GM19438 (cell line): ENCODE data around the gene TMF1.
A peak's percentile ranks its signal among the peaks of the same experiment; 100 is the strongest.

Experiments used
- ATAC-seq: cut with Tn5 transposase; IDR thresholded peaks from one replicate; pipeline ENCODE4 v1.9.1; 2021; ENCODE audit warnings: low read depth; ENCODE audit not compliant: unreplicated experiment

The TMF1 gene

DNA sequence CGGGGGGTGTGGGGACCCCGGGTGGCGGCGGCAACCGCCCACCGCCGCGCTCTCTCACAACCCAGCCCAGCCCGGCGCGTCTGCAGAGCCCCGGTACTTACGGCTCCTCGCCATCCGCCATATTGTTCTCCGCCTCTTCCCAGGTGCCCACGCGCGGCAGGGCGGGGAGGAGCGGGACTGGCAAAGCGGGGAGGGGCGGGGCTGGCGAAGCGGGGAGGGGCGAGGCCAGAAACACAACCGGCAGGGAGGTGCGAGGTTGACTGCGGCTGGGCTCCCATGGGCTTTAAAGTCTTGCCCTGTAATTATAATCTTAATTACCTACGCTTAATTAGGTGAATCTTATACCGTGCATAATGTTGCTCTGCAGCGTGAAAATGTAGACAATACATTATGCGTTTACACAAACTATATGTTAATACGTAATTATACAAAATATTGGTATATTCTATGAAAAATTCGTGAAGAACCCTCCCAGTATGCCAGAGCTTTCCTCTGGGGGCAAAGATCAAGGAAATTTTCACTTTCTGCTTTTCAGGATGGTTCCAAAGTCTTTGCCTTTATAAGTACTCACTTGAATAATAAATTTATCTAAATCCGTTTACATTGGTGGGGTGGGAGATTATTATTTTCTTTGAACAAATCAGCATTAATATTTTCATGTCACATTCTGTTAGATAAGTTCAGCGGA, 28.2 kb upstream of the TMF1 start, which contains the start of gene UBA3:
Gene UBA3 (minus strand): TSS at position 133 of the 688 bp plus-strand sequence. CDS start 12 bp downstream, at position 121.
- peak; percentile 44 for ATAC-seq

GRCh38 chr3:69079269-69080159, 27.4 kb upstream of the TMF1 start:
- ATAC-seq: no peak

DNA sequence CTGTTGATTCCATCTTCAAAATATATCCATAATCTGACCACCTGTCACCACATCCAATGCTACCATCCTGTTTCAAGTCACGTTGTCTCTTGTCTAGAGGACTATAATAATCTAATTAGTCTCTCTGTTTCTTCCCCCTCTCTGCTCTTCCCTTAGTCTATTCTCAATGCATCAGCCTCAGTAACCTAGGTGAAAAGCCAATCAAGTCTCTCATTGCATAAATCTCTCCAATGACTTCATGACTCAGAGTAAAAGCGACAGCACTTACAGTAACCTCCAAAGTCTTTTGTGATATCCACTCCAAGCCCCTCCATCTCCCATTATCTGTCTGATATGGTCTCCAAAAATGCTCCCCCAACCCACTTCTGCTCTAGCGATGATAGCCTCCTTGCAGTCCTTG, 20.8 kb upstream of the TMF1 start:
- ATAC-seq: no peak

GRCh38 chr3:69066121-69066520, 14.0 kb upstream of the TMF1 start:
- ATAC-seq: no peak

- ATAC-seq: no peak
These were observed 13.3 kb upstream of the TMF1 start for GRCh38 chr3:69065318-69065964.

DNA sequence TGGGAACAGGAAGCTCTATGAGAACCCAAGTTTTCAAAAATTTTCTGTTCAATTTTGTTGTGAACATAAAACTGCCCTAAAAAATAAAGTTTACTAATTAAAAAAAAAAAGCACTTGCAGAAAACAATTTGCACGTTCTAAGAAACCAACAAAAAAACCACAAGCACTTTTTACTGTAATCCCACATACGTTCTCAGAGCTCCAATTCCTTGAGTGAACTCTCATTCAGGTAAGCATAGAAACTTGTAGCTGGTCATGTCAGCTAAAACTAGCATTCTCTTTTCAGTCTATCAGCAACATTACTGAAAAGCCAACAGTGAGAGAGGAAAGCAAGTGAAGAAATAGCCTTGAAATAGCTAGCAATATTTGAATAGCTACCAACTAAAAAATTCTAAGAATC, 11.5 kb upstream of the TMF1 start:
- no peak for ATAC-seq

DNA sequence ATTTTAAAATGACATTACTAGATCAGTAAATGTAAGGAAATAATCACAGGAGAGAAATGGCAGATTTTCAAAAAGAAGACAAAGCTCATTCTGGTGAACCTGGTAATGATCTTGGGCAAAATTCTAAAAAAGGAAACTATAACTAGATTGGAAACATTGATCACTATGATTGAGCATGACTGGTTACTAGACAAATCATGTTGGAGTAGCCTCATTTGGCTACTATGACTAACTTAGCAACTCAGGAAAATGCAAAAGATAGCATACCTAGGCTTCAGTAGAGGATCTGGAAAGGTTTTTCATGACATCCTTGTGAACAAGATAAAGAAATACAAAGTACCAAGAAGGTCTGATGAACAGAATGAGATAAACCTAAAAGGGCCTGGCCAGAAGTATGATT, 7.6 kb upstream of the TMF1 start:
- ATAC-seq: no peak

DNA sequence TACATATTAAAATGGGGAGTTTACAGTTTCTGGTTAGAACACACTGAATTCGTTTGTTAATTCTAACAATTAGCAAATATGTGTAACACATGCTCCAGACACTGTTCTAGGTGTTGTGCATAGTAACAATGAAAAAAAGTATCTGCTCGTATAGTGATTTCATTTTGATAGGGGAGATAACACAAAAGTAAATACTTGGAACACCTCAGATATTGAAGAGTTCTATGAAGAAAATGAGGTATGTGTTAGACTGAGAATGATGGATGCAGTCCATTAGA, 6.8 kb upstream of the TMF1 start:
- ATAC-seq: no peak

DNA sequence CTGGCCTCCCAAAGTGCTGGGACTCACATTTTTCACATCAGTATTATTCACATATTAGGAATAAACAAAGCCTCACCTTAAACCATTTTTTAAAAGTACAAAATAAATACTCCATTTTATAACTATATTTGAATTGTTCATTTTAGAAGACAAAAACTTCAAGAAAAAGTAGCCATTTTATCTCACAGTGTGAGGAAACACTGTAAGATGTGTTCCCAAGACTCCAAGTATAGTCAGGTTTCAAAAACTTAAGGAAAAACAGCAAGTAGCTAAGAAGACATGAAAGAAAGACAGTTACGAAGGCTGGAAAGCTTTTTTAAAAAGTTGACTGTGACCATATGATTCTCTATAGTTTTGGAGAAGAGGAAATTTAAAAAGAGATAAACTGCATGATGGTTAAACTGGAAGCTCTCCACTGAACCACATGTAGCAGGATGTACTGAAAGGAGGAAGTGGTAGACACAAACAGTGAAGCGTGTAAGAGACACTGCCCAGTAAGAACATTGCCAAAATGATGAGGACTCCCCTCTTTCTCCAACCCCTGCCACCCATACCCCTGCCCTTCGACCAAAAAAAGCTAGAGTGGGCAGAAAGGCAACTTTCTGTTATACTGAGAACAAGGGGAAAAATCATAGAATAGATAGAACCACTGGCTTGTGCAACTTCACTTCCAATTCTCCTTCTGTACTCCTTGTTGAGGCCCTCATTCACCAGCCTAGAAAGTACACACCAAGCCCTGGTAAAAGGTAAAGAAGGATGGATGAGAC, 6.2 kb upstream of the TMF1 start:
- ATAC-seq: peak; percentile 97

DNA sequence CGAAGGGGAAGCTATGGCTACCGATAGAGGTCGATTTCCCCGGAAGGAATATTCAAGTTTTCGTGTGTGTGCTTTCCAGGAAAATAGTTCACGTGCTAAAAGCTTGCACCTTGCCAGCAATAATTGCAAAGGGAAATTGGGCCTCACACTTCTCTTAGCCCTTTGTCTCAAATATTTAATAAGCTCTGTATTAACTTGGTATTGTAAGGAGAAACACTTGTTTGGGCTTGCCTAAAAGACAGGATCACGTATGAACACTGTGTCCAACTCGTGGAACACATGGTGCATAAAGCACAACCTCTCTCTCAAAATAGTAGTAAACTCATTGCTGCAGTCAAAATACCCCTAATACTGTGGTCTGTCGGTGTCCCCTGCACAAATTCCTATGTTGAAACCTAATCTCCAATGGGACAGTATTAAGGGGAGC, 352 bp upstream of the TMF1 start:
- no peak for ATAC-seq

DNA sequence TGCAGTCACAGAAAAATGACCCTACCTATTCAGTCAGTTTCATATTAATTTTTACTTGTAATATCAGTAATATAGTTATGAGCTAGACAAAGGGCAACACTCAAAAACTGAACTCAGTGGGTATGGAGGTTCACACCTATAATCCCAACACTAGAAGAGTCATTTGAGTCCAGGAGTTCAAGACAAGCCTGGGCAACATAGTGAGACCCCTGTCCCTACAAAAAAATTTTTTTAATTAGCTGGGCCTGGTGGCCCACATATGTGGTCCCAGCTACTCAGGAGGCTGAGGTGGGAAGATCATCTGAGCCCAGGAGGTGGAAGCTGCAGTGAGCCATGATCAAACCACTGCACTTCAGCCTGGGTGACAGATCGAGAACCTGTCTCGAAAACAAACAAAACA, 3.1 kb downstream of the TMF1 start:
- no peak for ATAC-seq

DNA sequence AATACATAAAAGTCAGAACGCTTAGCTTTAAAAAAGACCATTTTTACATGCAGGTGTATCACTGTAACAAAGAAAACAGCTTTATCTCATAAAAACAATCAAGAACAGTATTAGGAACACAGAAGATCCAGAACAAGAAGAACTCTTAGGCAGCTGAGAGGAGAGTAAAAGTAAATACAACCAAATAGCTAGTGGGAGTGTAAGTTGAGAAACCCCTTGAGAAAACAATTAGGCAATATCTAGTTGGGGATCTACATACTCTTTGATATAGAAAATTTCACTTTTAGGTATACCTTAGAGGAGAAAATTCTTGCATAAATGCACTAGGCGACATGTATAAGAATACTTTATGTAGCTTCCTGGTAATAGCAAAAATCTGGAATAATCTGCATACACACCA, 7.5 kb downstream of the TMF1 start:
- ATAC-seq: no peak

DNA sequence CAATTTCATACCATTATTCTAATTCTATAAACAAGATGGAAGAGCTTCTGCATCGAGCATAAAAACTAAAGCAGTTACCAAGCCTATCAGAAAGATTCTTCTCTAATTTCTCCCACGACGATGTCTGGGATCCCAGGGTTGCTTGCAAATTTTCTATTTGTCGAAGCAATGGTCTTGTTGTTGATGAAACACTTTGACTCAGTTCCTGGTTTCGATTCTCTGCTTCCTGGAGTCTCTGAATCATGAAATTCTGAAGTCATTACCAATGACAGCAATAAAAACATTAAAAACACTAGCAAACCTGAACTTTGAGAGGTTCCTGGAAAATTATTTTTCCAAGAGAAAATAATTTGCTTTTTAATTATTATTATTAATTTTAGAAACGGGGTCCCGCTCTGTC, 18.7 kb downstream of the TMF1 start:
- ATAC-seq: no peak

- ATAC-seq: no peak
These were observed 19.4 kb downstream of the TMF1 start for GRCh38 chr3:69032737-69033136.

DNA sequence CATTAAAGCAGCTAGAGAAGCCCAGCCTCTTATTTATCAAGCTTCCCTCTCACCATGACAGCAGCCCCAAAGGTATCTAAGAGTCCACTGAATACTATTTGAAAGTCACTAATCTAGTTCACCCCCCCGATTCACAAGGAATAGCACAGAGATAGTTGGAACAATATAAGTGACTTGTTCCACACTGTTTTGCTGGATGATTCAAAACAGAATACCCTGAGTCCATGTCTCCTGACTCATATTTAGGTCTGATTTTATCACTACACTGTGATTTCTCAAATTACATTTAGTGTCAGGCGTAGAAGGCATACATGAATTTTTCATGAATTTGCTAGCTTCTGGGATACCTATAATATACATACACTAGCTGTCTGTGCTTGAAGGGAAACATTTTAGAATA, 20.0 kb downstream of the TMF1 start:
- ATAC-seq: no peak

DNA sequence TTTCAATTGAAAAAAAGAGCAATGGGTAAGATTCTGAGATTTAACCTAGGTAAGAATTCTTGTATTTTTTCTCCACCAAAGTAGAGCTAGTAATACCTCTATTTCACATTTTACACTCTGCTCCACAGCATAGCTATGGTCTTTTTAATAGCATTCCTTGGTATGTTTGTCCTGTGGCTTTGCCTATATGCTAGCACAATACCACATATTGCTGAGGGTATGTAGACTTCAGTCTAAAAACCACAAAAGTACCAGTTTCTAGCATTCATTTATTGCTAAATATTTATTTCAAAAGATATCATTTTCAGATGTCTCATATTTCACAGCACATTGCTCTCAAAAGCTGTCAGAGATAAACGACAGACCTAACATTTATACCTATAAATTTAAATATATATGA, 20.5 kb downstream of the TMF1 start:
- ATAC-seq: no peak

- ATAC-seq: no peak
These were observed 31.3 kb downstream of the TMF1 start for GRCh38 chr3:69020857-69021256.

- no peak for ATAC-seq
These were observed 31.7 kb downstream of the TMF1 start for GRCh38 chr3:69020424-69020823.

GRCh38 chr3:69016901-69017300, 35.2 kb downstream of the TMF1 start:
- ATAC-seq: no peak

DNA sequence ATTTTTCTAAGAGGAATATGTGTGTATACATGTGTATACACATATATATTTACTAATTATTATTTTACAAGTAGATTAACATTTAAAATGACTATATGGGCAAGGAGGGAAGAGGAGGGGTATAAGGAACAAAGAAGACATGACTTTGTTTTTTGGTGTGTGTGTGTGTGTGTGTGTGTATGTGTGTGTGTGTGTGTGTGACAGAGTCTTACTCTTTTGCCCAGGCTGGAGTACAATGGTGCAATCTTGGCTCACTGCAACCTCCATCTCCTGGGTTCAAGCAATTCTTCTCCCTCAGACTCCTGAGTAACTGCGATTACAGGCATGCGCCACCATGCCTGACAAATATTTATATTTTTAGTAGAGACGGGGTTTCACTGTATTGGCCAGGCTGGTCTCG, 36.0 kb downstream of the TMF1 start:
- ATAC-seq: no peak

DNA sequence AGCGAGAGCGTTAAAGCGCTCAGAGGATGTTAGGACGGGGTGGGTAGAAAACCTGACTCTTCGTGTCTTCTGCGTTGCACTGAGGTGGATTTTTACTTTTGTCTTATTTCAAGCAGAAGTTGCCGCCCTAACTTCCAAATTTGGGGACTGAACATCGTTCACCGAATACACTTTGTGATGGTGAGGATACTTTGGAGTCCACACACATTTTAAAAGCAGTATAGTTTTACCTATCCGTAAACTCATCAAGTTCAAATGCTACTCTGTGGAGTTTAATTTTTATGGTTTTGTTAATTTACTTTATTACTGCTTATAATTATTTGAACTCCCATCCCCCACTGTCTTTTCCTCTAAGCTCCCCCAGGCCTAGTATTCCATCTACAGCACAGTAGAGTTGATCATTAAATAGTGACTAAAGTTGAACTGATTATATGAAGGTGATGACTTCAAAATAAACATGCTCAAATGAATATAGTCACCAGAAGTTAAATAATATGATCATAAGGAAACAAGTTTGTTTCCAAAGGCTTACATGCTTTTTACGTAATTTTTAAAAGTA, 38.0 kb downstream of the TMF1 start:
- no peak for ATAC-seq
